IMR-90 (cell line): ENCODE measurements around the gene ARHGEF9. TPM values are rescaled to one million over a fixed set of nuclear protein-coding genes. Genes with fewer than 3 reads are reported as not detected.

Source experiments
- ATAC-seq: fragments of 200-7000 bp; cut with Tn5 transposase; 2 replicates; pipeline ENCODE4 v1.9.1; 2020; ENCODE audit warnings: low read depth, mild to moderate bottlenecking, moderate library complexity
- BruUV-seq: library from RNA; stranded (reverse); fragments of 400-500 nt; replicated peaks from 2 replicates; lab custom pipeline; 2021; lab: Mats Ljungman, UMichigan
- CTCF ChIA-PET: fragments of 300-600 bp; formaldehyde crosslinking; extraction: SDS; loops from one replicate; lab custom pipeline; 2021; ENCODE audit warnings: antibody characterized with exemption; lab: Yijun Ruan, JAX
- POLR2A ChIA-PET: fragments of 300-600 bp; sonication (Branson Sonifier 250); formaldehyde crosslinking; loops from one replicate; lab custom pipeline; 2022; ENCODE audit warnings: antibody characterized with exemption; ENCODE audit not compliant: unreplicated experiment; lab: Charles Lee
- DNase-seq: peaks from one replicate; pipeline ENCODE4 v3.0.0; 2013
- H2AFZ ChIP-seq: replicated peaks from 2 replicates; pipeline ENCODE3; 2013; ENCODE audit warnings: low read length, mild to moderate bottlenecking; ENCODE audit not compliant: poor library complexity
- H2AK5ac ChIP-seq: 2 replicates; pipeline ENCODE4 v1.6.1; 2013; ENCODE audit warnings: low read depth, low read length, inconsistent platforms
- H2AK9ac ChIP-seq: replicated peaks from 2 replicates; pipeline ENCODE3; 2013; ENCODE audit warnings: mild to moderate bottlenecking, low read depth, low read length, moderate library complexity; ENCODE audit not compliant: poor library complexity
- H2BK120ac ChIP-seq: 2 replicates; pipeline ENCODE4 v1.6.1; 2013; ENCODE audit warnings: low read depth, low read length, inconsistent platforms
- H2BK15ac ChIP-seq: 3 replicates; pipeline ENCODE4 v1.6.1; 2013; ENCODE audit warnings: low read depth, low read length, inconsistent platforms
- H2BK20ac ChIP-seq: 2 replicates; pipeline ENCODE4 v1.6.1; 2013; ENCODE audit warnings: low read depth, mild to moderate bottlenecking, inconsistent platforms, low read length, moderate library complexity
- H2BK5ac ChIP-seq: 2 replicates; pipeline ENCODE4 v1.6.1; 2013; ENCODE audit warnings: mild to moderate bottlenecking, low read depth, low read length, inconsistent platforms; ENCODE audit not compliant: poor library complexity, severe bottlenecking
- H3K14ac ChIP-seq: replicated peaks from 2 replicates; pipeline ENCODE4 v1.6.1; 2013; ENCODE audit warnings: low read depth, low read length, inconsistent platforms
- H3K18ac ChIP-seq: 2 replicates; pipeline ENCODE4 v1.6.1; 2013; ENCODE audit warnings: low read depth, low read length, control low read depth
- H3K23ac ChIP-seq: 2 replicates; pipeline ENCODE4 v1.6.1; 2013; ENCODE audit warnings: low read depth, low read length, inconsistent platforms
- H3K27ac ChIP-seq: 2 replicates; pipeline ENCODE4 v1.5.1; 2013; ENCODE audit warnings: mild to moderate bottlenecking, control low read depth, low read length; ENCODE audit not compliant: insufficient read depth
- H3K27me3 ChIP-seq: 2 replicates; pipeline ENCODE4 v1.6.1; 2013; ENCODE audit warnings: low read length; ENCODE audit not compliant: control insufficient read depth, insufficient read depth
- H3K36me3 ChIP-seq: 2 replicates; pipeline ENCODE4 v1.6.1; 2013; ENCODE audit warnings: low read length, mixed read lengths; ENCODE audit not compliant: control insufficient read depth, insufficient read depth
- H3K4ac ChIP-seq: 2 replicates; pipeline ENCODE4 v1.6.1; 2013; ENCODE audit warnings: low read depth, low read length, inconsistent platforms
- H3K4me1 ChIP-seq: 2 replicates; pipeline ENCODE4 v1.6.1; 2013; ENCODE audit warnings: low read length, mixed read lengths; ENCODE audit not compliant: control insufficient read depth, insufficient read depth
- H3K4me2 ChIP-seq: 2 replicates; pipeline ENCODE4 v1.6.1; 2013; ENCODE audit warnings: low read depth, mild to moderate bottlenecking, control low read depth, low read length, moderate library complexity
- H3K4me3 ChIP-seq: 2 replicates; pipeline ENCODE4 v1.5.1; 2013; ENCODE audit warnings: low read depth, mild to moderate bottlenecking, control low read depth, low read length, moderate library complexity; ENCODE audit not compliant: insufficient read depth
- H3K56ac ChIP-seq: 2 replicates; pipeline ENCODE4 v1.6.1; 2013; ENCODE audit warnings: low read length, inconsistent platforms; ENCODE audit not compliant: insufficient read depth; ENCODE audit errors: extremely low read depth
- H3K79me1 ChIP-seq, 2 experiments: 2 replicates each; pipeline ENCODE4 v1.6.1; 2013; ENCODE audit warnings: low read length in 2 of 2, inconsistent platforms in 1 of 2, low read depth in 1 of 2
- H3K9ac ChIP-seq: 2 replicates; pipeline ENCODE4 v1.6.1; 2013; ENCODE audit warnings: low read depth, low read length, control low read depth
- H3K9me1 ChIP-seq: 2 replicates; pipeline ENCODE4 v1.6.1; 2013; ENCODE audit warnings: low read length, inconsistent platforms; ENCODE audit not compliant: insufficient read depth
- H3K9me3 ChIP-seq: 2 replicates; pipeline ENCODE4 v1.6.1; 2013; ENCODE audit warnings: low read length; ENCODE audit not compliant: control insufficient read depth, insufficient read depth
- H4K20me1 ChIP-seq: 2 replicates; pipeline ENCODE4 v1.6.1; 2013; ENCODE audit warnings: low read length, inconsistent platforms; ENCODE audit not compliant: insufficient read depth
- H4K5ac ChIP-seq: 2 replicates; pipeline ENCODE4 v1.6.1; 2013; ENCODE audit warnings: mild to moderate bottlenecking, low read depth, low read length, control low read depth
- H4K8ac ChIP-seq, 2 experiments: 2 replicates each; pipeline ENCODE4 v1.6.1; 2013; ENCODE audit warnings: low read depth in 2 of 2, low read length in 2 of 2, control low read depth in 1 of 2, inconsistent platforms in 1 of 2
- H4K91ac ChIP-seq: 2 replicates; pipeline ENCODE4 v1.6.1; 2013; ENCODE audit warnings: low read depth, low read length, inconsistent platforms; ENCODE audit not compliant: insufficient read depth
- CEBPB ChIP-seq: IDR thresholded peaks from 2 replicates; pipeline ENCODE4 v1.6.1; 2012; ENCODE audit warnings: low read depth, low read length, improper control_type of control experiment
- NFE2L2 ChIP-seq: fragments of 150-350 bp; IDR thresholded peaks from 2 replicates; pipeline ENCODE4 v1.6.1; 2016; ENCODE audit warnings: low read depth, mild to moderate bottlenecking, low read length
- RCOR1 ChIP-seq: IDR thresholded peaks from 2 replicates; pipeline ENCODE4 v1.6.1; 2012; ENCODE audit warnings: mild to moderate bottlenecking, low read length, improper control_type of control experiment; ENCODE audit not compliant: insufficient replicate concordance
- SMC3 ChIP-seq: fragments of 150-350 bp; IDR thresholded peaks from 2 replicates; pipeline ENCODE4 v1.6.1; 2016; ENCODE audit warnings: low read depth, mild to moderate bottlenecking, antibody characterized with exemption, low read length, moderate library complexity
- dilution Hi-C: fragments of 300-500 bp; cut with HindIII; formaldehyde crosslinking; loops from one replicate; pipeline ENCODE4 v1.14.3; 2018; ENCODE audit warnings: low sequenced_read_pairs; ENCODE audit not compliant: unreplicated experiment
- in situ Hi-C: fragments of 300-500 bp; cut with MboI; formaldehyde crosslinking; loops from 3 replicates; pipeline ENCODE4 v1.14.3; 2019; ENCODE audit warnings: low sequenced_read_pairs, inconsistent platforms, mixed read lengths
- intact Hi-C: fragments of 100-400 bp; cut with micrococcal nuclease; formaldehyde crosslinking; loops from 2 replicates; pipeline ENCODE4 v1.10.0; 2022
- polyA plus RNA-seq, 3 experiments: library from polyadenylated mRNA; depleted of rRNA; stranded (reverse); fragments of >200 nt; gene quantifications; 2 replicates each; pipeline ENCODE4 v1.2.3, GENCODE V29; 2012; ENCODE audit warnings: low replicate concordance in 1 of 3
- total RNA-seq: library from RNA; depleted of rRNA; stranded (reverse); fragments of >200 nt; gene quantifications from 2 replicates; pipeline ENCODE4 v1.2.3, GENCODE V29; 2012

Gene ARHGEF9
- total and polyA plus RNA-seq, 2 of the 4 experiments (the other 2 are of a cell fraction): 7.1 to 11.8 TPM

GRCh38 chrX:63719633-63720032 lies 65.4 kb downstream of the ARHGEF9 start:
- TF ChIP-seq RCOR1 (no peak), NFE2L2 (no peak), CEBPB (no peak), SMC3 (no peak)
- in situ Hi-C loops: no loop called here
- no peaks in the 10 kb centered on the region for H4K20me1 ChIP-seq
- no peak overlapping the region for H4K91ac ChIP-seq
- H2BK120ac ChIP-seq: no peak overlapping the region
- POLR2A ChIA-PET: no interaction called here
- ATAC-seq (no peak), DNase-seq (no peak)
- H3K9me3 ChIP-seq: no peaks in the 10 kb centered on the region
- no peak overlapping the region for H3K18ac ChIP-seq
- H3K36me3 ChIP-seq: 0 out of 2 replicates have a peak, but pooled peaks cover 1% of the 10 kb centered on the region
- dilution Hi-C loops: no loop called here
- H3K4me2 ChIP-seq: no peak overlapping the region
- no peak overlapping the region for H4K8ac ChIP-seq
- H2BK15ac ChIP-seq: no peak overlapping the region
- no peak overlapping the region for H3K23ac ChIP-seq
- no peak overlapping the region for H2AK9ac ChIP-seq
- H3K4me3 ChIP-seq: no peak overlapping the region
- intact Hi-C loops: no loop called here
- H4K5ac ChIP-seq: no peak overlapping the region
- H3K14ac ChIP-seq: no peak overlapping the region
- no peaks in the 10 kb centered on the region for H3K4me1 ChIP-seq
- H3K79me1 ChIP-seq: no peaks in the 10 kb centered on the region
- no peak overlapping the region for H2AFZ ChIP-seq
- H2BK5ac ChIP-seq: no peak overlapping the region
- no peak overlapping the region for H3K56ac ChIP-seq
- no TSS peak for BruUV-seq
- H3K9me1 ChIP-seq: no peaks in the 10 kb centered on the region
- no peak overlapping the region for H3K4ac ChIP-seq
- no peak overlapping the region for H3K27ac ChIP-seq
- no peak overlapping the region for H2BK20ac ChIP-seq
- H2AK5ac ChIP-seq: no peak overlapping the region
- CTCF ChIA-PET: no interaction called here
- no peak overlapping the region for H3K9ac ChIP-seq
- H3K27me3 ChIP-seq: no peaks in the 10 kb centered on the region
